ENCODE data around the gene TNS4. TPM values are rescaled to one million over a fixed set of nuclear protein-coding genes. Genes with fewer than 3 reads are reported as not detected.
A peak's percentile ranks its signal among the peaks of the same experiment; 100 is the strongest.
"Not testable (repeated sequence)": the region's sequence is repeated elsewhere in the genome, so short reads cannot be mapped to it uniquely, and the experiment has no call there.

Gene TNS4
- not detected for polyA plus RNA-seq

- Mint-ChIP-seq H3K4me3 (no peak within 1 kb of the TSS), H3K36me3 (no peaks in the 10 kb centered on the region), H3K27ac (peak within 1 kb of the TSS in 1 of 3 donors; percentile 64), H3K4me1 (peaks cover 0 to 2% (median 0%) of the 10 kb centered on the region in 3 donors), H3K9me3 (no peaks in the 10 kb centered on the region), H3K27me3 (peaks cover 20% of the 10 kb centered on the region)
These were observed at the start of gene TNS4 for GRCh38 chr17:40501499-40501911. TSS of gene TNS4 (minus strand) at chr17:40501623. CDS start at chr17:40496425, 5,198 bp downstream.

GRCh38 chr17:40550608-40551007, 49.2 kb upstream of the TNS4 start:
- Mint-ChIP-seq H3K4me1 (peaks cover 50 to 80% (median 75%) of the 10 kb centered on the region in 3 donors), H3K9me3 (no peaks in the 10 kb centered on the region), H3K27me3 (no peaks in the 10 kb centered on the region), H3K27ac (peak overlapping the region in 1 of 3 donors; percentile 90), H3K36me3 (peaks cover 2% of the 10 kb centered on the region), H3K4me3 (peak overlapping the region in 1 of 4 donors; percentile 70)

GRCh38 chr17:40548982-40549685, 47.7 kb upstream of the TNS4 start:
- Mint-ChIP-seq H3K27me3 (no peaks in the 10 kb centered on the region), H3K36me3 (peaks cover 2% of the 10 kb centered on the region), H3K4me1 (peaks cover 50 to 68% (median 65%) of the 10 kb centered on the region in 3 donors), H3K4me3 (peak overlapping the region in 3 of 4 donors; percentile 8 to 78 (median 54)), H3K27ac (peak overlapping the region; percentile 81 to 96 (median 90)), H3K9me3 (no peaks in the 10 kb centered on the region)

GRCh38 chr17:40548491-40548981, 47.1 kb upstream of the TNS4 start:
- peak overlapping the region; percentile 81 to 96 (median 90) for H3K27ac Mint-ChIP-seq
- H3K4me3 Mint-ChIP-seq: peak overlapping the region in 3 of 4 donors; percentile 2 to 78 (median 78)
- peaks cover 45 to 62% (median 59%) of the 10 kb centered on the region in 3 donors for H3K4me1 Mint-ChIP-seq
- no peaks in the 10 kb centered on the region for H3K27me3 Mint-ChIP-seq
- no peaks in the 10 kb centered on the region for H3K36me3 Mint-ChIP-seq
- no peaks in the 10 kb centered on the region for H3K9me3 Mint-ChIP-seq

- Mint-ChIP-seq H3K27me3 (peaks cover 1% of the 10 kb centered on the region), H3K9me3 (no peaks in the 10 kb centered on the region), H3K27ac (peak overlapping the region; percentile 81 to 96 (median 90)), H3K4me1 (peaks cover 45 to 63% (median 54%) of the 10 kb centered on the region in 3 donors), H3K4me3 (peak overlapping the region in 3 of 4 donors; percentile 2 to 89 (median 88)), H3K36me3 (no peaks in the 10 kb centered on the region)
These were observed 46.5 kb upstream of the TNS4 start for GRCh38 chr17:40547785-40548478.

GRCh38 chr17:40547079-40547784, 45.8 kb upstream of the TNS4 start:
- H3K4me3 Mint-ChIP-seq: peak overlapping the region in 3 of 4 donors; percentile 2 to 89 (median 88)

GRCh38 chr17:40546497-40546896, 45.1 kb upstream of the TNS4 start:
- H3K9me3 Mint-ChIP-seq, H3K27me3 Mint-ChIP-seq, H3K36me3 Mint-ChIP-seq: not testable (repeated sequence)
- Mint-ChIP-seq H3K27ac (peak overlapping the region in 1 of 3 donors; percentile 81), H3K4me3 (peak overlapping the region in 1 of 4 donors; percentile 88), H3K4me1 (peaks cover 45 to 60% (median 55%) of the 10 kb centered on the region in 3 donors)

More at GRCh38 chr17:40547079-40547784, 45.8 kb upstream of the TNS4 start:
- no peaks in the 10 kb centered on the region for H3K36me3 Mint-ChIP-seq
- peaks cover 1% of the 10 kb centered on the region for H3K27me3 Mint-ChIP-seq
- H3K4me1 Mint-ChIP-seq: peaks cover 45 to 62% (median 53%) of the 10 kb centered on the region in 3 donors
- H3K9me3 Mint-ChIP-seq: no peaks in the 10 kb centered on the region
- H3K27ac Mint-ChIP-seq: peak overlapping the region; percentile 81 to 96 (median 89)

- H3K9me3 Mint-ChIP-seq: no peaks in the 10 kb centered on the region
- peak overlapping the region in 2 of 3 donors; percentile 6 to 56 for H3K27ac Mint-ChIP-seq
- H3K27me3 Mint-ChIP-seq: peaks cover 1% of the 10 kb centered on the region
- H3K4me1 Mint-ChIP-seq: peaks cover 54 to 60% (median 55%) of the 10 kb centered on the region in 3 donors
- no peak overlapping the region for H3K4me3 Mint-ChIP-seq
- no peaks in the 10 kb centered on the region for H3K36me3 Mint-ChIP-seq
These were observed 44.2 kb upstream of the TNS4 start for GRCh38 chr17:40545660-40546059.

- peaks cover 1% of the 10 kb centered on the region for H3K27me3 Mint-ChIP-seq
- H3K36me3 Mint-ChIP-seq: no peaks in the 10 kb centered on the region
- H3K9me3 Mint-ChIP-seq: no peaks in the 10 kb centered on the region
- peak overlapping the region; percentile 81 to 100 (median 83) for H3K27ac Mint-ChIP-seq
- H3K4me1 Mint-ChIP-seq: peaks cover 39 to 46% (median 43%) of the 10 kb centered on the region in 3 donors
- peak overlapping the region in 3 of 4 donors; percentile 5 to 17 (median 7) for H3K4me3 Mint-ChIP-seq
These were observed 41.4 kb upstream of the TNS4 start for GRCh38 chr17:40542558-40543411.

- H3K4me1 Mint-ChIP-seq: peaks cover 34 to 43% (median 43%) of the 10 kb centered on the region in 3 donors
- H3K4me3 Mint-ChIP-seq: peak overlapping the region in 3 of 4 donors; percentile 7 to 68 (median 17)
- H3K27ac Mint-ChIP-seq: peak overlapping the region; percentile 81 to 100 (median 83)
- H3K36me3 Mint-ChIP-seq: no peaks in the 10 kb centered on the region
- no peaks in the 10 kb centered on the region for H3K9me3 Mint-ChIP-seq
- H3K27me3 Mint-ChIP-seq: peaks cover 1% of the 10 kb centered on the region
These were observed 40.6 kb upstream of the TNS4 start for GRCh38 chr17:40541873-40542557.

GRCh38 chr17:40541060-40541872, 39.8 kb upstream of the TNS4 start:
- no peaks in the 10 kb centered on the region for H3K9me3 Mint-ChIP-seq
- peak overlapping the region; percentile 55 to 100 (median 94) for H3K27ac Mint-ChIP-seq
- peaks cover 1% of the 10 kb centered on the region for H3K27me3 Mint-ChIP-seq
- peak overlapping the region in 2 of 4 donors; percentile 68 to 84 for H3K4me3 Mint-ChIP-seq
- H3K36me3 Mint-ChIP-seq: no peaks in the 10 kb centered on the region
- H3K4me1 Mint-ChIP-seq: peaks cover 28 to 39% (median 38%) of the 10 kb centered on the region in 3 donors

GRCh38 chr17:40540448-40540847, 39.0 kb upstream of the TNS4 start:
- Mint-ChIP-seq H3K9me3 (no peaks in the 10 kb centered on the region), H3K27me3 (peaks cover 1% of the 10 kb centered on the region), H3K4me3 (peak overlapping the region in 2 of 4 donors; percentile 23 to 84), H3K36me3 (no peaks in the 10 kb centered on the region), H3K4me1 (peaks cover 28 to 43% (median 37%) of the 10 kb centered on the region in 3 donors), H3K27ac (peak overlapping the region; percentile 55 to 100 (median 94))
